Duodenal mucosa (tissue), 2 donors: ENCODE results near the gene HIPK3.

Experiments
- H3K27ac ChIP-seq: one replicate; pipeline ENCODE4 v1.7.0; 2013; ENCODE audit warnings: low read depth, low read length
- H3K27me3 ChIP-seq, 2 donors: one replicate each; pipeline ENCODE4 v1.7.0; 2013; ENCODE audit warnings: low read length in 2 of 2, control low read depth in 1 of 2; ENCODE audit not compliant: insufficient read depth in 2 of 2, control insufficient read depth in 1 of 2
- H3K36me3 ChIP-seq, 2 donors: one replicate each; pipeline ENCODE4 v1.7.0; 2013; ENCODE audit warnings: low read length in 2 of 2, control low read depth in 1 of 2; ENCODE audit not compliant: insufficient read depth in 2 of 2, control insufficient read depth in 1 of 2
- H3K4me1 ChIP-seq, 2 donors: one replicate each; pipeline ENCODE4 v1.7.0; 2013; ENCODE audit warnings: low read length in 2 of 2, control low read depth in 1 of 2; ENCODE audit not compliant: insufficient read depth in 2 of 2, control insufficient read depth in 1 of 2
- H3K4me3 ChIP-seq, 2 donors: one replicate each; pipeline ENCODE4 v1.7.0; 2013; ENCODE audit warnings: low read length in 2 of 2, low read depth in 1 of 2
- H3K9ac ChIP-seq, 2 donors: one replicate each; pipeline ENCODE4 v1.7.0; 2013; ENCODE audit warnings: low read length in 2 of 2, low read depth in 1 of 2
- H3K9me3 ChIP-seq, 2 donors: one replicate each; pipeline ENCODE4 v1.7.0; 2013; ENCODE audit warnings: low read length in 2 of 2, control low read depth in 1 of 2; ENCODE audit not compliant: control insufficient read depth in 1 of 2

The HIPK3 gene

DNA sequence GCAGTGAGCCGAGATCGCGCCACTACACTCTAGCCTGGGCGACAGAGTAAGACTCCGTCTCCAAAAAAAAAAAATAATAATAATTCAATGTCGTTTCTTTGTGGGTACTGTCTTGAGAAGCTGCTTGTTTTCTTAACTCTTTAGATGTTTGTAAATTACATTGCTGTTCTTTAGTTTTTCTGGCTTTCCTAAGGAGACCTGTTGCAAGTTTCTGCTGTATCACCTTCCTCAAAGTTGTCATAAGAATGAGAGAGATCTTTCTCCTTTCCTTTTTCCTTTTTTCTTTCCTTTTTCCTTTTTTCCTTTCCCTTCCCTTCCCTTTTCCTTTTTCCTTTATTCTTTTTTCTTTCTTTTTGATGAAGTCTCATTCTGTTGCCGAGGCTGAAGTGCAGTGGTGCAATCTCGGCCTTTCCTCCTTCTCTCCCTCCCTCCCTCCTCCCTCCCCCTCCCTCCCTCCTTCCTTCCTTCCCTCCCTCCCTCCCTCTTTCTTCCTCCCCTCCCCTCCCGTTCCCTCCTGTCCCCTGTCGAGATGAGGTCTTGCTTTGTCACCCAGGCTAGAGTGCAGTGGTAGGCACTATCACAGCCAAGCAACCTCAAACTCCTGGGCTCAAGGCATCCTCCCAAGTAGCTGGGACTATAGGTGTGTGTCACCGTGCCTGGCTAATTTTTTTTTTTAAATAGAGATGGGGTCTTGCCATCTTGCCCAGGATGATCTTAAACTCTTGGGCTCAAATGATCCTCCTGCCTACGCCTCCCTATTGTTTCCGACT, 15.3 kb downstream of the HIPK3 start:
- no peak overlapping the region for H3K9ac ChIP-seq
- H3K27ac ChIP-seq = no peak overlapping the region
- no peaks in the 10 kb centered on the region for H3K9me3 ChIP-seq
- peaks cover 19 to 38% of the 10 kb centered on the region in 2 donors for H3K4me1 ChIP-seq
- H3K4me3 ChIP-seq = no peak overlapping the region
- no peaks in the 10 kb centered on the region for H3K27me3 ChIP-seq
- no peaks in the 10 kb centered on the region for H3K36me3 ChIP-seq

DNA sequence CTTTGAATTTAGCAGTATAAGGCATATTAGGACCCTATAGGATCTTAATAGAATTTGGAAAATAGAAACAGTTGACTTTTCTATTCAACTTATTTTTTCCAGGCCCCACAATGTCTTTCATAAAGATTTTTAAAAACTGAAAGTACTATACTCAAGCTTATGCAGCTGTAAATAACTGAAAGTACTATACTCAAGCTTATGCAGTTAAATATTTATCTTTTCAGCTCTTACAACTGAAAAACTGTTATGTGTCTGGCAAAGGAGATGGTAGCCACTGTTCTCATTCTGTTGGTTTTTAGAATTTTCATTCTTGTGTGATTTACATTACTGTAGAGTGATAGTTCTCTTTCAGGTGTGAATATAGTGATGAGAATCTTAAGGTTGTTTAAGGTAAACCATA, 16.5 kb downstream of the HIPK3 start:
- H3K4me1 ChIP-seq = peaks cover 19 to 38% of the 10 kb centered on the region in 2 donors
- no peaks in the 10 kb centered on the region for H3K9me3 ChIP-seq
- peak overlapping the region; percentile 13 for H3K27ac ChIP-seq
- H3K9ac ChIP-seq = no peak overlapping the region
- H3K27me3 ChIP-seq = no peaks in the 10 kb centered on the region
- H3K4me3 ChIP-seq = no peak overlapping the region
- no peaks in the 10 kb centered on the region for H3K36me3 ChIP-seq

DNA sequence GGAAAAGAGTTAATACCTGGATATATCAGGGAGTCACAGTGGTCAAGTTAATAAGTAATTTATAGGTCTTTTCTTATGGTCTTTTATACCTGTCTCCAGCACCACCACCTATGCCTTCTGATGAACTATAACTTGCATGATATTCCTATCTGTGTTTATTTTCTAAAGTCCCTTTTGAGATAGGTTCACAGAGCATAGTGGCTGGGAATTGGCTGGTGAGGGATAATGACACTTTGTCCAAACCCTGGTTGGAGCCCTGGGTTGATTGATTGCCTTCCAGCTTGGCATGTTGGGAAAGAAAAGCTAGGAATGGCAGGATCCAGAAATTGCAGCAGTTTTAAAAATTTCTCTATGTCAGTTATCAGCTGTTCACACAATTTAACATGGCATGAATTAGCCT, 23.2 kb downstream of the HIPK3 start:
- Histone ChIP-seq H3K4me3 (peak overlapping the region in 1 of 2 donors; percentile 13), H3K27ac (no peak overlapping the region), H3K9me3 (no peaks in the 10 kb centered on the region), H3K4me1 (peaks cover 7 to 23% of the 10 kb centered on the region in 2 donors), H3K36me3 (no peaks in the 10 kb centered on the region), H3K27me3 (no peaks in the 10 kb centered on the region), H3K9ac (no peak overlapping the region)

DNA sequence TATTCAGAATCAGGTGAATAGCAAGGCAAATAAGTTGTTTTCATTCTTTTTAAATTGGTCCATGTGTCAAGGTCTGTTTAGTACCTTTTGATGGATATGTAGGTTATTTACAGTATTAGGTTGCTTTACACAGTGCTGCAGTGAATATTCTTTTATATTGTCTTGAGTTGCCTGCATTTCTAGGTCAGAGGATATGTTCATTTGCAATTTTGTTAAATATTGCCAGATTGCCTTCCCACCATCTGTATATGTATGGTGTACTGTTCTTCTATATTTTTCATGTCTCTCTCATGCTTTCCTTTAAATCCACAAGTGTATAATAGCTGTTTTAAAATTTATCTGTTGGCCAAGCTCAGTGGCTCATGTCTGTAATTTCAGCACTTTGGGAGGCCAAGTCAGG, 24.6 kb downstream of the HIPK3 start:
- no peaks in the 10 kb centered on the region for H3K9me3 ChIP-seq
- peaks cover 4% of the 10 kb centered on the region in 2 donors for H3K36me3 ChIP-seq
- H3K4me1 ChIP-seq = peaks cover 18 to 27% of the 10 kb centered on the region in 2 donors
- H3K27me3 ChIP-seq = no peaks in the 10 kb centered on the region
- H3K27ac ChIP-seq = no peak overlapping the region
- no peak overlapping the region for H3K4me3 ChIP-seq
- H3K9ac ChIP-seq = no peak overlapping the region

DNA sequence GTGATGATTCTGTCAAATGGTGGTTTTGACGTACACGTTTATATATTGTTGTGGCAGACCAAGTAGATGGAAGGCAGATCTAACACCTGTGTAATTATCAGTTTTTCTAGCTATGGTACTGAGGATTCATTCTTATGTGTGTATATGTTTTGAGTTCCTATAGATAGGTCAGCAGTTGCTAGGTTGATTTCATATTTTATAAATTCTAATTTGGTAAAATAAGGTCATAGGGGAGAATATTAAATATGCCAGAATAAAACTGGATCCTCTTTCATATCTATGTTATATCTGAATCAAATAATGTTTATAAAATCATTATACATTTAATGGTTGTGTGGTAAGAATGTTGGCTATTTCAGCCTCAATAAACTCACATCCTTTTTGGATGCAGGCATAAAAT, 27.6 kb downstream of the HIPK3 start:
- H3K27me3 ChIP-seq = no peaks in the 10 kb centered on the region
- peaks cover 8 to 9% of the 10 kb centered on the region in 2 donors for H3K36me3 ChIP-seq
- no peak overlapping the region for H3K27ac ChIP-seq
- peaks cover 20 to 30% of the 10 kb centered on the region in 2 donors for H3K4me1 ChIP-seq
- H3K4me3 ChIP-seq = no peak overlapping the region
- no peak overlapping the region for H3K9ac ChIP-seq
- no peaks in the 10 kb centered on the region for H3K9me3 ChIP-seq

GRCh38 chr11:33290319-33290718, 33.1 kb downstream of the HIPK3 start:
- Histone ChIP-seq H3K36me3 (peaks cover 9 to 13% of the 10 kb centered on the region in 2 donors), H3K27me3 (no peaks in the 10 kb centered on the region), H3K4me1 (peaks cover 27 to 35% of the 10 kb centered on the region in 2 donors), H3K27ac (no peak overlapping the region), H3K9ac (no peak overlapping the region), H3K9me3 (no peaks in the 10 kb centered on the region), H3K4me3 (no peak overlapping the region)

GRCh38 chr11:33291004-33291777, 34.0 kb downstream of the HIPK3 start:
- H3K27ac ChIP-seq = no peak overlapping the region
- no peaks in the 10 kb centered on the region for H3K9me3 ChIP-seq
- peak overlapping the region; percentile 7 to 27 for H3K4me3 ChIP-seq
- no peaks in the 10 kb centered on the region for H3K27me3 ChIP-seq
- peaks cover 12 to 13% of the 10 kb centered on the region in 2 donors for H3K36me3 ChIP-seq
- no peak overlapping the region for H3K9ac ChIP-seq
- H3K4me1 ChIP-seq = peaks cover 23 to 33% of the 10 kb centered on the region in 2 donors

DNA sequence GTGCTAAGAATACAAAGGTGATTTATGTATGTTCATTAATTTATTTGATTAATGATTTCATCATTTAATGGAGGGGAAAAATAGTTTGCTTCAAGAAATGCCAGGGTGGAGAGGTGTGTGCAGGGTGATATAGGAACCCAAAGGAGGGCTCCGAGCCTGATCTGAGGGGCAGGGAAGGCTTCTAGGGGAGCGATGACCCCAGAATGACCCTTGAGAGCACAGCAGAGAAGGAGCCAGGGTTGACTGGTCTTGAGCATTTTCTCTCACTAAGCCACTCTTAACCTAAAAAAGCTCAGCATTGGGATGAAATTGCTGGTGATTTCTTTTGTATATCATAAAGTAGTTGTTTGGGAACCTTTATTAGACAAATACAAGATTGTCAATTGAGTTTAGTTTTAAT, 35.1 kb downstream of the HIPK3 start:
- Histone ChIP-seq H3K36me3 (peaks cover 3 to 4% of the 10 kb centered on the region in 2 donors), H3K27ac (no peak overlapping the region), H3K27me3 (no peaks in the 10 kb centered on the region), H3K9me3 (no peaks in the 10 kb centered on the region), H3K4me3 (no peak overlapping the region), H3K9ac (no peak overlapping the region), H3K4me1 (peaks cover 15 to 23% of the 10 kb centered on the region in 2 donors)

DNA sequence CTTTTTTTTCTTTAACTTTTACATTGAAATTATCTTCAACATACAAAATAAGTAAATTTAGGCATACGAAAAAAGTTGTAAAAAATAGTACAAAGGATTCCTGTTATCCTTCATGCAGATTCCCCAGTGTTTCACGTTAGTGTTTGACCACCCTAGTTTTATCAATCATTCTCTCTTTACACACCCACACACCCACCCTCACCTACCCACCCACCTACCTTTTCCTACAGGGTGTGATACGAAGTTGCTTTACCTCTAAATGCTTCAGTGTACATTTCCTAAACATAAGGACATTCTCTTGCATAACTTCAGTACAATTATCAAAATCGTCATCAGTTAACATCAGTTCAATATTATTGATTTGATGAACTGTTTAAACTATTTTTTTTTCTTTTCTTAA, 37.0 kb downstream of the HIPK3 start:
- Histone ChIP-seq H3K36me3 (peaks cover 3 to 4% of the 10 kb centered on the region in 2 donors), H3K4me1 (peaks cover 15 to 22% of the 10 kb centered on the region in 2 donors), H3K27me3 (no peaks in the 10 kb centered on the region), H3K27ac (no peak overlapping the region), H3K4me3 (no peak overlapping the region), H3K9ac (no peak overlapping the region), H3K9me3 (no peaks in the 10 kb centered on the region)

- H3K27me3 ChIP-seq = no peaks in the 10 kb centered on the region
- no peak overlapping the region for H3K9ac ChIP-seq
- no peak overlapping the region for H3K27ac ChIP-seq
- H3K9me3 ChIP-seq = no peaks in the 10 kb centered on the region
- H3K4me3 ChIP-seq = no peak overlapping the region
- peaks cover 3 to 4% of the 10 kb centered on the region in 2 donors for H3K36me3 ChIP-seq
- peaks cover 15 to 22% of the 10 kb centered on the region in 2 donors for H3K4me1 ChIP-seq
Measured at GRCh38 chr11:33294797-33295196, 37.6 kb downstream of the HIPK3 start.
